Left colon (tissue), 2 donors: ENCODE results near the gene CCDC88C. TPM values are rescaled to one million over a fixed set of nuclear protein-coding genes. Genes with fewer than 3 reads are reported as not detected.
"Not testable (repeated sequence)": the region's sequence is repeated elsewhere in the genome, so short reads cannot be mapped to it uniquely, and the experiment has no call there.

ENCODE experiments used
- ATAC-seq: fragments of 200-7000 bp; cut with Tn5 transposase; one replicate; pipeline ENCODE4 v1.9.1; 2020; ENCODE audit warnings: mild to moderate bottlenecking, moderate library complexity
- DNase-seq, 2 donors: peaks; one replicate each; pipeline ENCODE4 v3.0.0-alpha.2; 2020
- intact Hi-C, 2 donors: fragments of 100-400 bp; cut with DNase I in 1 of 2; cut with micrococcal nuclease in 1 of 2; formaldehyde crosslinking; loops; one replicate each; pipeline versions ENCODE4 v1.11.2 to v1.14.0; 2022; cut with DNase I, micrococcal nuclease
- total RNA-seq, 2 donors: library from RNA; stranded (reverse); fragmentation: NEBNext Ultra II Directional; extraction: Animal tissue kit (Norgen Biotek cat#: 25700); gene quantifications; one replicate each; pipeline ENCODE4 v1.2.1, GENCODE V29; 2021
- donor health status: DM: no; HTN: no; CAD: no.
- donor health status: DM: yes; HTN: yes; CAD: no.

The CCDC88C gene
- total RNA-seq, 2 donors from 2014 or later: 52.4 to 65.8 TPM

GRCh38 chr14:91418387-91419043 lies 895 bp upstream of the CCDC88C start:
- intact Hi-C loops: loop anchor here (1.0 to 5.0 kb wide), 2 partner anchors 95 to 96 kb away; no protein-coding TSS in a partner anchor
- ATAC-seq (peak; percentile 45), DNase-seq (peak in 1 of 2 donors; percentile 82)

GRCh38 chr14:91417983-91418386 lies 365 bp upstream of the CCDC88C start:
- DNase-seq (peak in 1 of 2 donors; percentile 62), ATAC-seq (peak; percentile 63)
- intact Hi-C loops: loop anchor here in 1 of 2 donors (5.0 kb wide), 1 partner anchor 96 kb away; no protein-coding TSS in a partner anchor

GRCh38 chr14:91416744-91417119 lies 888 bp downstream of the CCDC88C start:
- intact Hi-C loops: loop anchor here in 1 of 2 donors (5.0 kb wide), 1 partner anchor 94 kb away; no protein-coding TSS in a partner anchor
- DNase-seq (peak in 1 of 2 donors; percentile 62), ATAC-seq (peak; percentile 35)

GRCh38 chr14:91415794-91416743 lies 1.6 kb downstream of the CCDC88C start:
- DNase-seq: peak; percentile 49 to 68

GRCh38 chr14:91414475-91414833 lies 3.2 kb downstream of the CCDC88C start:
- intact Hi-C loops: no loop called here
- ATAC-seq (no peak), DNase-seq (no peak)

More at GRCh38 chr14:91415794-91416743, 1.6 kb downstream of the CCDC88C start:
- no peak for ATAC-seq
- intact Hi-C loops: loop anchor here in 1 of 2 donors (5.0 kb wide), 1 partner anchor 94 kb away; no protein-coding TSS in a partner anchor

- DNase-seq (peak; percentile 74 to 79), ATAC-seq (peak; percentile 39)
- intact Hi-C loops: no loop called here
Measured at GRCh38 chr14:91413547-91414474, 3.8 kb downstream of the CCDC88C start.

- intact Hi-C loops: no loop called here
- DNase-seq: no peak
- ATAC-seq: no peak
Measured at GRCh38 chr14:91412939-91413338, 4.7 kb downstream of the CCDC88C start.

GRCh38 chr14:91410771-91411536 lies 6.7 kb downstream of the CCDC88C start:
- intact Hi-C loops: no loop called here
- no peak for DNase-seq
- ATAC-seq: no peak

GRCh38 chr14:91409928-91410718 lies 7.5 kb downstream of the CCDC88C start:
- no peak for ATAC-seq
- intact Hi-C loops: no loop called here
- no peak for DNase-seq

GRCh38 chr14:91409240-91409639 lies 8.4 kb downstream of the CCDC88C start:
- intact Hi-C loops, ATAC-seq, DNase-seq: not testable (repeated sequence)

GRCh38 chr14:91406982-91407381 lies 10.6 kb downstream of the CCDC88C start:
- ATAC-seq: no peak
- intact Hi-C loops: no loop called here
- no peak for DNase-seq

GRCh38 chr14:91406451-91406850 lies 11.2 kb downstream of the CCDC88C start:
- no peak for DNase-seq
- no peak for ATAC-seq
- intact Hi-C loops: no loop called here

GRCh38 chr14:91405724-91406435 lies 11.7 kb downstream of the CCDC88C start:
- intact Hi-C loops: no loop called here
- ATAC-seq: no peak

GRCh38 chr14:91405241-91405721 lies 12.3 kb downstream of the CCDC88C start:
- DNase-seq (no peak), ATAC-seq (no peak)
- intact Hi-C loops: no loop called here

More at GRCh38 chr14:91405724-91406435, 11.7 kb downstream of the CCDC88C start:
- no peak for DNase-seq

GRCh38 chr14:91402771-91403600 lies 14.6 kb downstream of the CCDC88C start:
- intact Hi-C loops: no loop called here
- peak; percentile 70 for ATAC-seq
- DNase-seq: peak in 1 of 2 donors; percentile 69
